Measurements from ENCODE around the gene PEX14.
"Not testable (repeated sequence)": the region's sequence is repeated elsewhere in the genome, so short reads cannot be mapped to it uniquely, and the experiment has no call there.

Gene PEX14

GRCh38 chr1:10502206-10502605, 27.5 kb downstream of the PEX14 start:
- DNase-seq (ENCODE audit: low spot score), result no peak
- TF ChIP-seq CTCF (IDR thresholded peaks at IDR 0.05; ENCODE audit: extremely low read depth, insufficient read depth, missing control alignments), result no peak
- in situ Hi-C loops (cut with MboI; ENCODE audit: low pct_unique_long_range_greater_than_20kb, low sequenced_read_pairs, unreplicated experiment), result loop anchor here (25.0 kb wide), 1 partner anchor 435 kb away; no protein-coding TSS in a partner anchor

GRCh38 chr1:10504249-10504648, 29.5 kb downstream of the PEX14 start:
- in situ Hi-C loops (cut with MboI; ENCODE audit: low pct_unique_long_range_greater_than_20kb, low sequenced_read_pairs, unreplicated experiment), result loop anchor here (25.0 kb wide), 1 partner anchor 433 kb away; no protein-coding TSS in a partner anchor
- no peak for TF ChIP-seq CTCF (IDR thresholded peaks at IDR 0.05; ENCODE audit: extremely low read depth, insufficient read depth, missing control alignments)
- no peak for DNase-seq (ENCODE audit: low spot score)

- in situ Hi-C loops (cut with MboI; ENCODE audit: low pct_unique_long_range_greater_than_20kb, low sequenced_read_pairs, unreplicated experiment), result loop anchor here (25.0 kb wide), 1 partner anchor 431 kb away; no protein-coding TSS in a partner anchor
- not testable (repeated sequence) for DNase-seq (ENCODE audit: low spot score)
Measured at GRCh38 chr1:10506046-10506676, 31.4 kb downstream of the PEX14 start.

GRCh38 chr1:10506677-10507047, 31.9 kb downstream of the PEX14 start:
- in situ Hi-C loops (cut with MboI; ENCODE audit: low pct_unique_long_range_greater_than_20kb, low sequenced_read_pairs, unreplicated experiment), result loop anchor here (25.0 kb wide), 1 partner anchor 431 kb away; no protein-coding TSS in a partner anchor

GRCh38 chr1:10507111-10507879, 32.5 kb downstream of the PEX14 start:
- in situ Hi-C loops (cut with MboI; ENCODE audit: low pct_unique_long_range_greater_than_20kb, low sequenced_read_pairs, unreplicated experiment), result loop anchor here (25.0 kb wide), 1 partner anchor 430 kb away; no protein-coding TSS in a partner anchor
- TF ChIP-seq CTCF (IDR thresholded peaks at IDR 0.05; ENCODE audit: extremely low read depth, insufficient read depth, missing control alignments), result peak; percentile 86
- peak; percentile 72 for DNase-seq (ENCODE audit: low spot score)

More at GRCh38 chr1:10506677-10507047, 31.9 kb downstream of the PEX14 start:
- TF ChIP-seq CTCF (IDR thresholded peaks at IDR 0.05; ENCODE audit: extremely low read depth, insufficient read depth, missing control alignments), result no peak
- no peak for DNase-seq (ENCODE audit: low spot score)

- no peak for TF ChIP-seq CTCF (IDR thresholded peaks at IDR 0.05; ENCODE audit: extremely low read depth, insufficient read depth, missing control alignments)
- DNase-seq (ENCODE audit: low spot score), result no peak
- in situ Hi-C loops (cut with MboI; ENCODE audit: low pct_unique_long_range_greater_than_20kb, low sequenced_read_pairs, unreplicated experiment), result loop anchor here (25.0 kb wide), 1 partner anchor 429 kb away; no protein-coding TSS in a partner anchor
Measured at GRCh38 chr1:10508511-10508951, 33.8 kb downstream of the PEX14 start.

Measured in GM13977 (cell line).